Activated CD4-positive, alpha-beta T cell treated with anti-CD3 and anti-CD28 coated beads, Interleukin-2, amount 50 U/mL, for 4 hours (primary cell): ENCODE data around the gene TMEM132E.

Experiments
- DNase-seq, 2 experiments: peaks; one replicate each; pipeline ENCODE4 v3.0.0-alpha.2; 2020

TMEM132E gene

GRCh38 chr17:34637041-34637547, 57.7 kb downstream of the TMEM132E start:
- no peak for DNase-seq

GRCh38 chr17:34637548-34638525, 58.5 kb downstream of the TMEM132E start:
- DNase-seq, result peak; percentile 74 to 76

GRCh38 chr17:34638526-34639260, 59.3 kb downstream of the TMEM132E start:
- no peak for DNase-seq

GRCh38 chr17:34639706-34640425, 60.5 kb downstream of the TMEM132E start:
- no peak for DNase-seq

GRCh38 chr17:34641368-34641767, 62.0 kb downstream of the TMEM132E start:
- no peak for DNase-seq

- no peak for DNase-seq
Measured at GRCh38 chr17:34644941-34645550, 65.7 kb downstream of the TMEM132E start.

- DNase-seq, result no peak
Measured at GRCh38 chr17:34645594-34645993, 66.2 kb downstream of the TMEM132E start.

- no peak for DNase-seq
Measured at GRCh38 chr17:34647511-34647910, 68.1 kb downstream of the TMEM132E start.

GRCh38 chr17:34650051-34650750, 70.8 kb downstream of the TMEM132E start:
- DNase-seq, result no peak

- no peak for DNase-seq
Measured at GRCh38 chr17:34651402-34651811, 72.0 kb downstream of the TMEM132E start.

- no peak for DNase-seq
Measured at GRCh38 chr17:34652021-34652555, 72.7 kb downstream of the TMEM132E start.

- DNase-seq, result no peak
Measured at GRCh38 chr17:34653511-34653910, 74.1 kb downstream of the TMEM132E start.

- DNase-seq, result no peak
Measured at GRCh38 chr17:34654276-34654880, 75.0 kb downstream of the TMEM132E start.

GRCh38 chr17:34654881-34655276, 75.5 kb downstream of the TMEM132E start:
- no peak for DNase-seq

GRCh38 chr17:34656801-34657200, 77.4 kb downstream of the TMEM132E start:
- no peak for DNase-seq

- DNase-seq, result no peak
Measured at GRCh38 chr17:34658811-34659560, 79.6 kb downstream of the TMEM132E start.

- DNase-seq, result no peak
Measured at GRCh38 chr17:34663714-34664113, 84.3 kb downstream of the TMEM132E start.

GRCh38 chr17:34665150-34665806, 85.9 kb downstream of the TMEM132E start:
- DNase-seq, result no peak
